GM12864 (cell line): ENCODE data around the gene SLC25A34.

Source experiments
- DNase-seq: peaks from one replicate; pipeline ENCODE4 v3.0.0-alpha.2; 2011; ENCODE audit warnings: low read depth
- H3K4me3 ChIP-seq: 2 replicates; pipeline ENCODE4 v1.5.1; 2011; ENCODE audit warnings: mild to moderate bottlenecking, low read depth, low read length, control low read depth
- TF ChIP-seq, protein P1 (sequence below): IDR thresholded peaks from 2 replicates; pipeline ENCODE4 v1.5.1; 2011; ENCODE audit warnings: low read depth, mild to moderate bottlenecking, moderate library complexity, low read length, control low read depth, inconsistent platforms; ENCODE audit errors: missing control alignments

The SLC25A34 gene

DNA sequence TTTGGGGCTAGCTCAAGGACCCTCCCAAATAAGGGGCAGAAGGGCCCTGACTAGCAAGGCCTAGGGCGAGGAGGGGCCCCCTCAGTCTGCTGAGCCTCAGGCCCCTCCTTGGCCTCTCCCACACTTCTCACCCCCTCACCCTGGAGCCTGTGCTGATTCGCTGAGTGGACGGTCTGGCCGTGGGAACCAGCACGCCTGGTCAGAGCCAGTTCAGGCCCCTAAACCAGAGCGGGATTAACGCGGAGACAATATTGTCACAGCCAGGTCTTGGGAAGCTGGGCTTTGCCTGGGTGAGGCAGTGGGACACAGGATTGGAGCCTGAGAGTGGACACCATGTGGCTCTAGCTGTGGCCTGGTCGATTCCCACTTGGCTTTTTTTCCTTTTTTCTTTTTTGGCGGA lies 17.7 kb downstream of the SLC25A34 start:
- no peak overlapping the region for H3K4me3 ChIP-seq
- TF ChIP-seq, protein P1, sequence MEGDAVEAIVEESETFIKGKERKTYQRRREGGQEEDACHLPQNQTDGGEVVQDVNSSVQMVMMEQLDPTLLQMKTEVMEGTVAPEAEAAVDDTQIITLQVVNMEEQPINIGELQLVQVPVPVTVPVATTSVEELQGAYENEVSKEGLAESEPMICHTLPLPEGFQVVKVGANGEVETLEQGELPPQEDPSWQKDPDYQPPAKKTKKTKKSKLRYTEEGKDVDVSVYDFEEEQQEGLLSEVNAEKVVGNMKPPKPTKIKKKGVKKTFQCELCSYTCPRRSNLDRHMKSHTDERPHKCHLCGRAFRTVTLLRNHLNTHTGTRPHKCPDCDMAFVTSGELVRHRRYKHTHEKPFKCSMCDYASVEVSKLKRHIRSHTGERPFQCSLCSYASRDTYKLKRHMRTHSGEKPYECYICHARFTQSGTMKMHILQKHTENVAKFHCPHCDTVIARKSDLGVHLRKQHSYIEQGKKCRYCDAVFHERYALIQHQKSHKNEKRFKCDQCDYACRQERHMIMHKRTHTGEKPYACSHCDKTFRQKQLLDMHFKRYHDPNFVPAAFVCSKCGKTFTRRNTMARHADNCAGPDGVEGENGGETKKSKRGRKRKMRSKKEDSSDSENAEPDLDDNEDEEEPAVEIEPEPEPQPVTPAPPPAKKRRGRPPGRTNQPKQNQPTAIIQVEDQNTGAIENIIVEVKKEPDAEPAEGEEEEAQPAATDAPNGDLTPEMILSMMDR, result no peak
- no peak for DNase-seq

DNA sequence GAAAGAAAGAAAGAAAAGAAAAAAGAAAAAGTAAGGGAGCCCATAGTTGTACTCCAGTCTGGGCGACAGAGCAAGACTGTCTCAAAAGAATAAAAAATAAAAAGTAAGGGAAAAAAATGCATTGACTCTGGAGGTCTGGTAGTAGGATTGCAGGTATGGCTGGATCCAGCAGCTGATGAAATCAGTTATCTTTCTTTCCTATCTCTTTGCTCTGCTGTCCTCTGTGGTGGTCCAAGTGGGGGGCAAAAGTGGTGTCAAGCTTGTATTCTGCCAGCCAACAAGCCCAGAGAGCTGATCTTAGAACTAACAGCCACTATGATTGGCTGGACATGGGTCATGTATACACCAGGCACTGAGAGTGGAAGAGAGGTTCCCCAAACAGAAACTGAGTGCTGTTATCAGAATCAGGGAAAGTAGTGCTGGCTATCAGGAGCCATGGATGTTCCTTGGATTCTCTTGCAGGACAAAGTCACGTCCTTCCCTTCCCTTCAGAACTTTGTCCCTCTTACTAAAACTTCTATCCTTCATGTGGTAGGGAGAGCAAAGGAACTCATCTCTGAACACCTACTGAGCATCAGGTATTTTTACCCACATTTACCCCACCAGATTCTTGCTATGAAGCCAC lies 19.1 kb downstream of the SLC25A34 start:
- TF ChIP-seq, protein P1, result no peak
- H3K4me3 ChIP-seq, result no peak overlapping the region
- DNase-seq, result no peak

- TF ChIP-seq, protein P1, result no peak
- DNase-seq, result no peak
- H3K4me3 ChIP-seq, result no peak overlapping the region
Observed at GRCh38 chr1:15755646-15756040, 19.6 kb downstream of the SLC25A34 start.

GRCh38 chr1:15756143-15757015 lies 20.3 kb downstream of the SLC25A34 start:
- DNase-seq, result no peak

DNA sequence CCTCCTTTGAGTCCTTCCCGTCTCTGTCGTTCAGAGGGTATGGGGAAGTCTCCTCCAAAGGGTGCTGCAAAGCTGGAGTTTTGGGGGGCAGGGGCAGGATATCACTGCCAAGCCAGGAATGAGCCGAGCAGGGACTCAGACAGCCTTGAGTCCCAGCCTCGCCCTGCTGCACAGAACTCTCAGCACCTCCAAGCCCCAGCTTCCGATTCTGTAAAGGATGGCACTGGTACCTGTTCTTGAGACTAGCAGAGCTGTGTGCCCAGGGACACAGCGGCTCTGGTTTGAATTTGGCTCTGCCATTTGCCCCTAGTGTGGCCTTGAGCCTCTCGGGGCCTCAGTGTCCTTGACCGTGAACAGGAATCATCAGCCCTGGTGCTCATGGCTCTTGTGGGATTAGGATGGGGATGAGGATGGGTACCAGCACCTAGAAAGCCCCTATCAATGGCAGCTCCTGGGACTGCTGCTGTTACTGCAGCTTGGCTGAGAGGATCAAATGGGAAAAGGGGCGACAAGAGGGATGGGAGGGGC lies 21.0 kb downstream of the SLC25A34 start:
- no peak overlapping the region for H3K4me3 ChIP-seq
- TF ChIP-seq, protein P1, result no peak
- DNase-seq, result no peak

More at GRCh38 chr1:15756143-15757015, 20.3 kb downstream of the SLC25A34 start:
- TF ChIP-seq, protein P1, result no peak
- H3K4me3 ChIP-seq, result no peak overlapping the region

DNA sequence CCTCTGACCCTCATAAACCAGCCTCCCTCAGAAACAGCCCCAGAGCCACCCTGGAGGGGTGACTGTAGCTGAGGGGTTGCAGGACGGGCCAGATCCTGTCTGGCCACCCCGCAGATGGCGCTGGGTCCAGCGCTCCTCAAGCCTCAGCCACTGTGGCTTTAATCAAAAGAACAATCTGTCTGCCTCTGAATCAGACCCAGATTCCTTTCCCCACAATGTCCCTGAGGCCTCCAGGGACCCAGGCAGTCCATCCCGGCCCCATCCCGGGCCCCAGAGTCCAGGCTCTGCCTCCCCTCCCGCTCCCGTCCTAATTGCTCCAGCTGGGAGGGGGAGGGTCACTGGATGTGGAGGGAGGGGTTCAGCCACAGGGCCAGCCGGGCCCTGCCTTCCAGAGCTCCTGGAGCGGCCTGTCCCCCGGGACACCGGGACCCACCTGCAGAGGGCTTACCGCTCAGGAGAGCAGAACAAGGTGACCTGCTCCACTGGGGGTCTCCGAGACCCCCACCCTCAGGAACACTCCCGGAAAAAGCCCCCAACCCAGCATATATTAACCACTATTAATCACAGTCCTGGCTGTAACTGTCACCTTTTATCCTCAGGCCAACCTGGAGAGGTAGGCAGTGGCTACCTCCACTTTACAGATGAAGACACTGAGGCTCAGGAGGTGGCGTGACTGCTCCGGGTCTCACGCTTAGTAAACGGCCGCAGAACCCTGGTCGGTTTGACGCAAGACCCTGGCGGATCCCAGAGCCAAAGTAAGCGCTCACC lies 21.7 kb downstream of the SLC25A34 start:
- TF ChIP-seq, protein P1, result no peak
- H3K4me3 ChIP-seq, result no peak overlapping the region
- no peak for DNase-seq
